Measurements from ENCODE around the gene ZNF385D.

The ZNF385D gene

DNA sequence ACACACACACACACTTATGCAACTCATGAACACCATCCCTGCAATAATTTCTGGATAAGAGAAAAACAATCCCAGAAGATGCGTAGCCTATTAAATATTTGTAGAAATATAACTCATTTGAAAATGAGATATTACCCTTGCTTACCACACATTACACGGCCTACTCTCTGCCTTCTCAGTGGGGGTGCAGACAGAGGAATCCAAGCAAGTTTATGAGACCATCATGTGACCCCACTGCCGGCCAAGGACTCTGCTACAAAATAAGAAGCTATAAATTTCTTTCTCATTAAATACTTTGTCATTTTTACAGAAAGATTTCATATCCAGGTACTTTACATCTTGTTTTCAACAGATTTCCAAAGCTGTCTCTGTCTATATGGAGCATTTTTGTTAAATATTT, 286.3 kb downstream of the ZNF385D start:
- H3K27me3 Mint-ChIP-seq = no peaks in the 10 kb centered on the region
- H3K4me1 Mint-ChIP-seq (ENCODE audit: low read depth) = no peaks in the 10 kb centered on the region
- no peak for DNase-seq
- H3K4me3 Mint-ChIP-seq = no peak overlapping the region
- no peaks in the 10 kb centered on the region for H3K36me3 Mint-ChIP-seq (ENCODE audit: low read depth)
- no peak overlapping the region for H3K27ac Mint-ChIP-seq
- H3K9me3 Mint-ChIP-seq = peaks cover 2% of the 10 kb centered on the region

- DNase-seq = no peak
- H3K4me1 Mint-ChIP-seq (ENCODE audit: low read depth) = no peaks in the 10 kb centered on the region
- peaks cover 2% of the 10 kb centered on the region for H3K9me3 Mint-ChIP-seq
- no peaks in the 10 kb centered on the region for H3K27me3 Mint-ChIP-seq
- no peak overlapping the region for H3K27ac Mint-ChIP-seq
- no peak overlapping the region for H3K4me3 Mint-ChIP-seq
- H3K36me3 Mint-ChIP-seq (ENCODE audit: low read depth) = no peaks in the 10 kb centered on the region
Measured at GRCh38 chr3:21463319-21463718, 287.7 kb downstream of the ZNF385D start.

GRCh38 chr3:21462141-21462540, 288.9 kb downstream of the ZNF385D start:
- H3K27ac Mint-ChIP-seq = no peak overlapping the region
- H3K36me3 Mint-ChIP-seq (ENCODE audit: low read depth) = no peaks in the 10 kb centered on the region
- no peaks in the 10 kb centered on the region for H3K4me1 Mint-ChIP-seq (ENCODE audit: low read depth)
- H3K27me3 Mint-ChIP-seq = no peaks in the 10 kb centered on the region
- no peak overlapping the region for H3K4me3 Mint-ChIP-seq
- DNase-seq = no peak
- H3K9me3 Mint-ChIP-seq = peaks cover 4% of the 10 kb centered on the region

DNA sequence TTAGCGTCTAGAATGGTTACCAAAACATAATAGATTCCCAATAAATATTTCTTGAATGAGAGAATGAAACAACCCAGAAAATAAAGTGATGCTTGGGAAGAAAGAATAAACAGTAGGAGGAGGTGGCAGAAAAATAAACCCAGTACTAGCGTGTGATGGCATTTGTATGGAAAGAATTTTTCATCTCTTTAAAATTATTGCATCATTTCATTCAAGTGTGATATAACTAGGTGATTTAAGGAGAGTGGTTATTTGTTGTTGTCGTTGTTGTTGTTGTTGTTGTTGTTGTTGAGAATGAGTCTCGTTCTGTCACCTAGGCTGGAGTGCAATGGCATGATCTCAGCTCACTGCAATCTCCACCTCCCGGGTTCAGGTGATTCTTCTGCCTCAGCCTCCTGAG, 293.9 kb downstream of the ZNF385D start:
- DNase-seq = no peak
- no peaks in the 10 kb centered on the region for H3K4me1 Mint-ChIP-seq (ENCODE audit: low read depth)
- H3K4me3 Mint-ChIP-seq = no peak overlapping the region
- no peak overlapping the region for H3K27ac Mint-ChIP-seq
- H3K9me3 Mint-ChIP-seq = peaks cover 2% of the 10 kb centered on the region
- H3K36me3 Mint-ChIP-seq (ENCODE audit: low read depth) = no peaks in the 10 kb centered on the region
- H3K27me3 Mint-ChIP-seq = no peaks in the 10 kb centered on the region

GRCh38 chr3:21449738-21450137, 301.3 kb downstream of the ZNF385D start:
- no peak overlapping the region for H3K4me3 Mint-ChIP-seq
- no peak for DNase-seq
- H3K4me1 Mint-ChIP-seq (ENCODE audit: low read depth) = no peaks in the 10 kb centered on the region
- H3K36me3 Mint-ChIP-seq (ENCODE audit: low read depth) = no peaks in the 10 kb centered on the region
- H3K27ac Mint-ChIP-seq = no peak overlapping the region
- H3K27me3 Mint-ChIP-seq = no peaks in the 10 kb centered on the region
- peaks cover 9% of the 10 kb centered on the region for H3K9me3 Mint-ChIP-seq

DNA sequence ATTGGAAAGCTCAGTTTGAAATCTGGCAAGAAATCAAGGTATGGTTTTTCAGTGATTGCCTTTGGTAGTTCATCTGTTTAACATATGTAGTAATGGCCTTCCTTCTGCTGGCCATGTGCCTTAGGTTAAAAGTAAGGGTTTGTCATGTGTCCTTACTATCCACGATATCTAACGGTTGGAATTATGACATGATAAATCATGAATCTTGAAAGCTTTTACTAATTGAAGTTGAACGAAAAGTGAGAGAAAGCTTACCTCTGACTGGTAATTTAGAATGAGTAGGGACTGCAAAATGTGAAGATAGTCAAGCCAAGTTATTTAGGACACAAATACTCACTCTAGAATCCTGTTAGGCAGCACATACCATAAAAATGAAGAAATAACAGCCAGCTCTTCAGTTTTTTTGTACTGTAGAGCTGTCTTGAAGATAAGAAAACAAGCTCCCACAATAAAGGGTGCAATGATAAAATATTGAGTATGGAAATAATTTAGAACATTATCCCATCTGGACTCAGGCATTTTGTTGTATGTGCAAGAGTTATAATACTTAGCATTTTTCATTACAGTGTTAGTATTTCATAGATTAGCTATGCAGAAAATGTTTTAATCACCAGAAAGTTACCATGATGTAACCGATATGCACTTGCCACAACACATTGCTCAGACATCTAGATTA, 303.4 kb downstream of the ZNF385D start:
- H3K4me1 Mint-ChIP-seq (ENCODE audit: low read depth) = no peaks in the 10 kb centered on the region
- no peaks in the 10 kb centered on the region for H3K36me3 Mint-ChIP-seq (ENCODE audit: low read depth)
- peaks cover 9% of the 10 kb centered on the region for H3K9me3 Mint-ChIP-seq
- no peak overlapping the region for H3K27ac Mint-ChIP-seq
- H3K4me3 Mint-ChIP-seq = no peak overlapping the region
- no peaks in the 10 kb centered on the region for H3K27me3 Mint-ChIP-seq
- DNase-seq = no peak

GRCh38 chr3:21446945-21447475, 304.0 kb downstream of the ZNF385D start:
- Mint-ChIP-seq H3K4me3 (no peak overlapping the region), H3K27me3 (no peaks in the 10 kb centered on the region), H3K9me3 (peaks cover 9% of the 10 kb centered on the region), H3K36me3 (ENCODE audit: low read depth) (no peaks in the 10 kb centered on the region), H3K27ac (no peak overlapping the region), H3K4me1 (ENCODE audit: low read depth) (no peaks in the 10 kb centered on the region)
- no peak for DNase-seq

DNA sequence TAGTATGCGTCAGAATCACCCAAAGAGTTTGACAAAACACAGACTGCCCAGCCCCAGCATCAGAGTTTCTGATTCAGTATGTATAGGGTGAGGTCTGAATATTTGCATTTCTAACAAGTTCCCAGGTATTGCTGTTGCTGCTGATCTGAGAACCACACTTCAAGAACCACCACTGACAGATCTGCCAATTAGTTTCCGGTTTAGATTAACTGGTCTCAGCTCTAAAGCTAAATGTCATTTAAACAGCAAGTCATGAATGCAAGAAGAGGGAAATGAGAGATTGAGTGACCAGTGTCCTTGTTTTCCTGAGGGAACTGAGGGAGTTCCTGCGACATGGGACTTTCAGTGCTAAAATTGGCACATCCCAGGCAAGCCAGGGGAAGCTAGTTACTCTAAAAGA, 305.0 kb downstream of the ZNF385D start:
- DNase-seq = no peak
- H3K27me3 Mint-ChIP-seq = no peaks in the 10 kb centered on the region
- H3K27ac Mint-ChIP-seq = no peak overlapping the region
- no peaks in the 10 kb centered on the region for H3K36me3 Mint-ChIP-seq (ENCODE audit: low read depth)
- peaks cover 9% of the 10 kb centered on the region for H3K9me3 Mint-ChIP-seq
- no peak overlapping the region for H3K4me3 Mint-ChIP-seq
- no peaks in the 10 kb centered on the region for H3K4me1 Mint-ChIP-seq (ENCODE audit: low read depth)

DNA sequence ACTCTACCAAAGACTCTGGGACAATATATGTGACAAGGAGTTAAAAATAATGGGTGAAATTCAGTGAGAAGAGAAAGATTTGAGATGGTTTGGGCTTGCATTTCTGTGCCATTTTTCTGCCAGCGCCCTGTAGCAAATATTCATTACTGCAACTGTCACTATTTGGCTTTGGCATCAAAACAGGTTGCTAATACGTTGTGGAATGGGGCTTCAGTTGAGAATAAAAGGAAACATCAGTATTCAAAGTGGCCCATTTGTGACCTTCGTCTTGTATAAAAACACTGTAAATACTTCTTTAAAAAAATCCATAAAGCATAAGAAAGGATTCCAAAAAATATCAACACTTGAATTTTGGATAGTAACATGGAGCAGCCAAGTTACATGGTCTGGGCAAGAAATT, 309.2 kb downstream of the ZNF385D start:
- no peak overlapping the region for H3K4me3 Mint-ChIP-seq
- peaks cover 7% of the 10 kb centered on the region for H3K9me3 Mint-ChIP-seq
- H3K27ac Mint-ChIP-seq = no peak overlapping the region
- H3K4me1 Mint-ChIP-seq (ENCODE audit: low read depth) = no peaks in the 10 kb centered on the region
- H3K27me3 Mint-ChIP-seq = no peaks in the 10 kb centered on the region
- H3K36me3 Mint-ChIP-seq (ENCODE audit: low read depth) = no peaks in the 10 kb centered on the region
- no peak for DNase-seq

- H3K27me3 Mint-ChIP-seq = no peaks in the 10 kb centered on the region
- H3K4me1 Mint-ChIP-seq (ENCODE audit: low read depth) = no peaks in the 10 kb centered on the region
- H3K9me3 Mint-ChIP-seq = peaks cover 11% of the 10 kb centered on the region
- H3K4me3 Mint-ChIP-seq = no peak overlapping the region
- no peaks in the 10 kb centered on the region for H3K36me3 Mint-ChIP-seq (ENCODE audit: low read depth)
- no peak for DNase-seq
- H3K27ac Mint-ChIP-seq = no peak overlapping the region
Measured at GRCh38 chr3:21436835-21437234, 314.2 kb downstream of the ZNF385D start.

DNA sequence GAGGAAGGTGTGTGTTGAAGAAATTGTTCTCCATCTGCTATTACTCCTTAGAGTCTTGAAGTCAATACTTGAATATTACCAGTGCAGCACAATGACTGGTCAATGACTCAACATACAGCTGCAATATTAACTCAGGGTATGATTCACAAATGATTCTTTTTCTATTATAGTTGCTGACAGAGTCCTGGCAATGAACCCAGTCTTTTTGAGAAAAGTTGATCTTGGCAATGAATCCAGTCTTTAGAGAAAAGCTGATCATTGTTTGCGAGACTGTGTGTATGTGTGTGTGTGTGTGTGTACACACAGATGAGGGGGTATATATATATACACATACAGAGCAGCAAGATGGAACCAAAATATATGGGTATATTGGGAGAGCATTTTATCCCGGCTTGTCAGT, 315.1 kb downstream of the ZNF385D start:
- no peaks in the 10 kb centered on the region for H3K27me3 Mint-ChIP-seq
- no peak for DNase-seq
- no peak overlapping the region for H3K27ac Mint-ChIP-seq
- H3K4me3 Mint-ChIP-seq = no peak overlapping the region
- H3K4me1 Mint-ChIP-seq (ENCODE audit: low read depth) = no peaks in the 10 kb centered on the region
- peaks cover 11% of the 10 kb centered on the region for H3K9me3 Mint-ChIP-seq
- no peaks in the 10 kb centered on the region for H3K36me3 Mint-ChIP-seq (ENCODE audit: low read depth)

DNA sequence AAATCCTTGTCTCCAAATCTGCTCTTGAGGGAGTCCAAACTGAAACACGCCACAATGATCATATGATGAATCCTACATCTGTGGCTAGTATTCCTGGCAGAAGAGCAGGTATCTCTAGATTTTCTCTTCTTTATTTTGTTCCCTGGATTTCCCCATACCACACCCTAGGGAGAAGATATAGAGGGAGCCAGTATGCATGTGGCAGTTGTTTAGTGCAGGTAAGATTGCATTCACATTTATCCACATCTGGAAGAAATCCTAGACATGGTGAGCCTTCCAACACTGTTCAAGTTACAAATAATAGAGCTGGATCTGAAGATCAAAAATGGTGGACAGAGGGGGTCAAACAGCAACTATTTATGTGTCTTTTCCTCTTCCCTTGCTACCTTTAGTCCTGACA, 316.7 kb downstream of the ZNF385D start:
- no peak for DNase-seq
- Mint-ChIP-seq H3K27ac (no peak overlapping the region), H3K9me3 (peaks cover 11% of the 10 kb centered on the region), H3K27me3 (no peaks in the 10 kb centered on the region), H3K4me1 (ENCODE audit: low read depth) (no peaks in the 10 kb centered on the region), H3K4me3 (no peak overlapping the region), H3K36me3 (ENCODE audit: low read depth) (no peaks in the 10 kb centered on the region)

GRCh38 chr3:21433751-21434150, 317.3 kb downstream of the ZNF385D start:
- no peak for DNase-seq
- no peaks in the 10 kb centered on the region for H3K36me3 Mint-ChIP-seq (ENCODE audit: low read depth)
- no peaks in the 10 kb centered on the region for H3K4me1 Mint-ChIP-seq (ENCODE audit: low read depth)

GRCh38 chr3:21426920-21427319, 324.1 kb downstream of the ZNF385D start:
- no peaks in the 10 kb centered on the region for H3K36me3 Mint-ChIP-seq (ENCODE audit: low read depth)
- no peak for DNase-seq
- H3K27me3 Mint-ChIP-seq = no peaks in the 10 kb centered on the region
- no peak overlapping the region for H3K4me3 Mint-ChIP-seq
- peaks cover 12% of the 10 kb centered on the region for H3K9me3 Mint-ChIP-seq
- H3K27ac Mint-ChIP-seq = no peak overlapping the region
- H3K4me1 Mint-ChIP-seq (ENCODE audit: low read depth) = no peaks in the 10 kb centered on the region

More at GRCh38 chr3:21433751-21434150, 317.3 kb downstream of the ZNF385D start:
- H3K9me3 Mint-ChIP-seq = peaks cover 11% of the 10 kb centered on the region
- no peak overlapping the region for H3K27ac Mint-ChIP-seq
- no peaks in the 10 kb centered on the region for H3K27me3 Mint-ChIP-seq
- no peak overlapping the region for H3K4me3 Mint-ChIP-seq

DNA sequence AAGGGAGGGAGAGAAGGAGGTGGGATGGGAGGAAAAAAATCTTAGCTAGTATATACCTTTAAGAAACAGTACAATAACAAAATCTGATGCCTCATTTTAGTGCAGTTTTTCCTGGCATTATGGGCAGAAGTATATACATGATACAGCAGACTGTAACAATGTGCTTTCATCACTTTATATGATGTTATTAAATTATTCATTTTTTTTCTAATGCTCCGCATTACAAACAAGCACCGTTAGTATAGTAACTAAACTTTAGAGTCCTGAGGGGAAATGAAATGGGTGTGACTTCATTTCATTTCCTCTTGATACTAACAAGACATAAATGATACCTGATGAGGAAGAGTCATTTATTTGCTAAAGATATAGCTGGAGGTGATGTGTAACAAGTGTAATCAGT, 325.3 kb downstream of the ZNF385D start:
- Mint-ChIP-seq H3K27ac (no peak overlapping the region), H3K36me3 (ENCODE audit: low read depth) (no peaks in the 10 kb centered on the region), H3K4me3 (no peak overlapping the region), H3K9me3 (peaks cover 13% of the 10 kb centered on the region), H3K27me3 (no peaks in the 10 kb centered on the region), H3K4me1 (ENCODE audit: low read depth) (no peaks in the 10 kb centered on the region)
- no peak for DNase-seq

DNA sequence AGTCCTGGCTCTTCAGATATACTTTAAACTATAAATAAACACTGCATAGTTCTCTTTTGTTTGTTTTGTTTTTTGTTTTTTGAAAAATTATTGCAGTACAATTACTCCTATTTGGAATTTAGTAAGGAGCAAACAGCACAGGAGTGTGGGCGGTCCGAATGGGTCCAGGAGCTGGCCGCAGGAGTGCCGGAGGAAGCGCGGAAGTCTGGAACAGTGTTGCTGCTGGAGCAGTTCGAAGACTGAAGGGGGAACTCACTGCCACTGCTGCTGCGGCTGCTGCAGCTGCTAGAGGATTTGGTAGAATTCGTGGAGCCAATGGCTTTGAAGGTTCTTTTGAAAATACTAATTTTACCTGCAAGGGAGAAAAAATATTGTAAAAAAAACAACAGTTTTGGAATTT, 329.9 kb downstream of the ZNF385D start:
- Mint-ChIP-seq H3K27me3 (no peaks in the 10 kb centered on the region), H3K4me3 (no peak overlapping the region), H3K9me3 (peaks cover 16% of the 10 kb centered on the region), H3K27ac (no peak overlapping the region), H3K4me1 (ENCODE audit: low read depth) (no peaks in the 10 kb centered on the region), H3K36me3 (ENCODE audit: low read depth) (no peaks in the 10 kb centered on the region)
- DNase-seq = no peak
